MM.1S (cell line): ENCODE results near the gene TYMS.

Experiments used
- DNase-seq: peaks from one replicate; pipeline ENCODE4 v3.0.0-alpha.2; 2015
- H2AFZ ChIP-seq: fragments of 300-600 bp; sonication (generic); 2 replicates; pipeline ENCODE4 v1.6.0; 2016; ENCODE audit warnings: antibody characterized with exemption, low read length
- H3F3A ChIP-seq: fragments of 300-600 bp; sonication (generic); 2 replicates; pipeline ENCODE4 v1.6.1; 2016; ENCODE audit warnings: mild to moderate bottlenecking, antibody characterized with exemption, low read length, moderate library complexity, mixed read lengths; ENCODE audit not compliant: insufficient read depth
- H3K27ac ChIP-seq: fragments of 300-600 bp; sonication (generic); 2 replicates; pipeline ENCODE4 v1.5.1; 2016; ENCODE audit warnings: mild to moderate bottlenecking, low read length
- H3K27me3 ChIP-seq: fragments of 300-600 bp; sonication (generic); replicated peaks from 2 replicates; pipeline ENCODE4 v1.6.0; 2016; ENCODE audit warnings: low read length; ENCODE audit not compliant: insufficient read depth
- H3K36me3 ChIP-seq: fragments of 300-600 bp; sonication (generic); replicated peaks from 2 replicates; pipeline ENCODE4 v1.6.1; 2016; ENCODE audit warnings: mild to moderate bottlenecking, low read length, mixed read lengths; ENCODE audit not compliant: insufficient read depth
- H3K4me1 ChIP-seq: fragments of 300-600 bp; sonication (generic); 2 replicates; pipeline ENCODE4 v1.6.1; 2016; ENCODE audit warnings: low read length, mixed read lengths
- H3K4me2 ChIP-seq: fragments of 300-600 bp; sonication (generic); 2 replicates; pipeline ENCODE4 v1.6.0; 2016; ENCODE audit warnings: low read depth, low read length
- H3K4me3 ChIP-seq: fragments of 300-600 bp; sonication (generic); 2 replicates; pipeline ENCODE4 v1.5.1; 2016; ENCODE audit warnings: low read length, mixed read lengths
- H3K79me2 ChIP-seq: fragments of 300-600 bp; sonication (generic); 2 replicates; pipeline ENCODE4 v1.6.1; 2016; ENCODE audit warnings: mixed run types, low read length, mixed read lengths
- H3K9ac ChIP-seq: fragments of 300-600 bp; sonication (generic); 2 replicates; pipeline ENCODE4 v1.6.1; 2016; ENCODE audit warnings: low read length, mixed read lengths
- H3K9me2 ChIP-seq: fragments of 300-600 bp; sonication (generic); replicated peaks from 2 replicates; pipeline ENCODE4 v1.6.1; 2016; ENCODE audit warnings: mild to moderate bottlenecking, low read length, mixed read lengths; ENCODE audit not compliant: insufficient read depth
- H3K9me3 ChIP-seq: fragments of 300-600 bp; sonication (generic); replicated peaks from 2 replicates; pipeline ENCODE4 v1.6.1; 2016; ENCODE audit warnings: mild to moderate bottlenecking, low read length, mixed read lengths; ENCODE audit not compliant: insufficient read depth
- H4K20me1 ChIP-seq: fragments of 300-600 bp; sonication (generic); 2 replicates; pipeline ENCODE4 v1.6.1; 2016; ENCODE audit warnings: mild to moderate bottlenecking, low read length, moderate library complexity, mixed read lengths; ENCODE audit not compliant: insufficient read depth
- EZH2 ChIP-seq: fragments of 300-600 bp; sonication (generic); optimal IDR thresholded peaks from 2 replicates; pipeline ENCODE3; 2017; ENCODE audit warnings: low read depth, mild to moderate bottlenecking, antibody characterized with exemption, low read length, mixed read lengths
- EZH2phosphoT487 ChIP-seq: fragments of 300-600 bp; sonication (generic); IDR thresholded peaks from 2 replicates; pipeline ENCODE4 v1.6.1; 2018; ENCODE audit warnings: antibody characterized with exemption, low read length
- TF ChIP-seq, protein P1 (sequence below): fragments of 300-600 bp; sonication (generic); IDR thresholded peaks from 2 replicates; pipeline ENCODE4 v1.5.1; 2016; ENCODE audit warnings: antibody characterized with exemption, low read length, mixed read lengths

The TYMS gene

DNA sequence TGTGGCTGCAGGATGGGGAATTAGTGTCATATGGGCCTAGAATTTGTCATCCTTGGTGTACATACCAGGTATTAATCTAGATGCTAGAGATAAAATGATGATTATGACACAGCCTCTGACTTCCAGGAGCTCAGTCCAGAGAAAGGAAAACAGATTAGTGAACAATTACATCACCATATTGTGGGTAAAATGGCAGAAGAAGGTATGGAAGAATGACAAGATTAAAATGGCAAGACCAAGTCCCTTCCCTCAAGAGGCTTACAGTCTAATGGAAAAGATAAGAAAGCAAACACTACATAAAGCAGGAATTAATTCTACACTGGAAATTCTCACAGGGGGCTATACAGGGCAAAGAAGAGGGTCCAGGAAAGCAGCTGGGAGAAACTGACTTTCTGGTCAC lies 25.9 kb upstream of the TYMS start:
- H4K20me1 ChIP-seq: no peaks in the 10 kb centered on the region
- no peaks in the 10 kb centered on the region for H3F3A ChIP-seq
- no peak overlapping the region for H3K4me3 ChIP-seq
- no peaks in the 10 kb centered on the region for H3K27me3 ChIP-seq
- H3K79me2 ChIP-seq: no peaks in the 10 kb centered on the region
- no peak overlapping the region for H3K27ac ChIP-seq
- H3K4me1 ChIP-seq: no peaks in the 10 kb centered on the region
- no peaks in the 10 kb centered on the region for H3K9me3 ChIP-seq
- no peak overlapping the region for H3K4me2 ChIP-seq
- H3K9ac ChIP-seq: no peak overlapping the region
- no peaks in the 10 kb centered on the region for H3K36me3 ChIP-seq
- TF ChIP-seq EZH2 (no peak), EZH2phosphoT487 (no peak)
- TF ChIP-seq, protein P1, sequence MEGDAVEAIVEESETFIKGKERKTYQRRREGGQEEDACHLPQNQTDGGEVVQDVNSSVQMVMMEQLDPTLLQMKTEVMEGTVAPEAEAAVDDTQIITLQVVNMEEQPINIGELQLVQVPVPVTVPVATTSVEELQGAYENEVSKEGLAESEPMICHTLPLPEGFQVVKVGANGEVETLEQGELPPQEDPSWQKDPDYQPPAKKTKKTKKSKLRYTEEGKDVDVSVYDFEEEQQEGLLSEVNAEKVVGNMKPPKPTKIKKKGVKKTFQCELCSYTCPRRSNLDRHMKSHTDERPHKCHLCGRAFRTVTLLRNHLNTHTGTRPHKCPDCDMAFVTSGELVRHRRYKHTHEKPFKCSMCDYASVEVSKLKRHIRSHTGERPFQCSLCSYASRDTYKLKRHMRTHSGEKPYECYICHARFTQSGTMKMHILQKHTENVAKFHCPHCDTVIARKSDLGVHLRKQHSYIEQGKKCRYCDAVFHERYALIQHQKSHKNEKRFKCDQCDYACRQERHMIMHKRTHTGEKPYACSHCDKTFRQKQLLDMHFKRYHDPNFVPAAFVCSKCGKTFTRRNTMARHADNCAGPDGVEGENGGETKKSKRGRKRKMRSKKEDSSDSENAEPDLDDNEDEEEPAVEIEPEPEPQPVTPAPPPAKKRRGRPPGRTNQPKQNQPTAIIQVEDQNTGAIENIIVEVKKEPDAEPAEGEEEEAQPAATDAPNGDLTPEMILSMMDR: no peak
- DNase-seq: no peak
- H2AFZ ChIP-seq: no peak overlapping the region
- no peaks in the 10 kb centered on the region for H3K9me2 ChIP-seq

DNA sequence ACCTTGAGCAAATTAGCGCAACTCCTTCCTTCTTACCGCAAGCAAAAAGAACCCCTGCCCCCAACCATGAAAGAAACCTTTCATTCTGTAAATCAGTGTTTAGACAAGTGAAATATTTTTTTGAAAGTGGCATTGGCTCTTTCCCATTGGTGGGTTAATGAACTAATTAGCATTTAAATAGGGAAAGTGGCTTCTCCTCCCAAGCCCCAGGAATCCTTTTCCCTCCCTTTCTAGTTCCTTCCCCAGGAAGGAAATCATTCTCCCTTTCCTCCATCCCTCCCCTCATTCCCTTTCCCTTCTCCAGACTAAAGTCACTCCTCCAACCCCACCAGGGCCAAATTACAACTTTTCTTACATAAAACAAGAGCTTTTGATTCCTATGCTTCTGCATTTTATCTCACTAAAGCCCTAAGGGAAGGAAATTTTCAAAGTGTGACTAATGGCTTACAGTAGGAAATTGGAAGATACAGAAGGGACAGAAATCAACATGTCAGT lies 22.9 kb upstream of the TYMS start:
- Histone ChIP-seq H4K20me1 (no peaks in the 10 kb centered on the region), H3K4me3 (no peak overlapping the region), H3K79me2 (no peaks in the 10 kb centered on the region), H3F3A (no peaks in the 10 kb centered on the region), H3K36me3 (no peaks in the 10 kb centered on the region), H3K9me3 (no peaks in the 10 kb centered on the region), H3K27ac (no peak overlapping the region), H2AFZ (no peak overlapping the region), H3K9ac (no peak overlapping the region), H3K4me1 (no peaks in the 10 kb centered on the region), H3K27me3 (no peaks in the 10 kb centered on the region), H3K4me2 (no peak overlapping the region), H3K9me2 (no peaks in the 10 kb centered on the region)
- DNase-seq: no peak
- TF ChIP-seq EZH2phosphoT487: no peak
- no peak for TF ChIP-seq EZH2
- TF ChIP-seq, protein P1: no peak

DNA sequence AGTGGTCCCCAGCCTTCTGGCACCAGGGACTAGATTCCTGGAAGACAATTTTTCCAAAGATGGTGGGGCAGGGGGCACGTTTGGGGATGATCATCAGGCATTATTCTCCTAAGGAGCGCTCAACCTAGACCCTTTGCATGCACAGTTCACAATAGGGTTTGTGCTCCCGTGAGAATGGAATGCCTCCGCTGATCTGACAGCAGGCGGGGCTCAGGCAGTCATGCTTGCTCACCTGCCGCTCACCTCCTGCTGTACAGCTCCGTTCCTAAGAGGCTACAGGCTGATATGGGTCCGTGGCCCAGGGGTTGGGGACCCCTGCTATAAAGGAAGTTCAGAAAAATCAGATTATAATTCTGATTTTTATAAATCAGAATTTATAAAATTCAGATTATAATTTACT lies 22.3 kb upstream of the TYMS start:
- H3K4me2 ChIP-seq: no peak overlapping the region
- no peak overlapping the region for H3K27ac ChIP-seq
- H3K9me2 ChIP-seq: no peaks in the 10 kb centered on the region
- H2AFZ ChIP-seq: no peak overlapping the region
- no peaks in the 10 kb centered on the region for H3K36me3 ChIP-seq
- no peaks in the 10 kb centered on the region for H4K20me1 ChIP-seq
- no peak for TF ChIP-seq EZH2phosphoT487
- TF ChIP-seq EZH2: no peak
- TF ChIP-seq, protein P1: no peak
- no peaks in the 10 kb centered on the region for H3F3A ChIP-seq
- no peaks in the 10 kb centered on the region for H3K27me3 ChIP-seq
- no peak overlapping the region for H3K4me3 ChIP-seq
- no peaks in the 10 kb centered on the region for H3K9me3 ChIP-seq
- H3K4me1 ChIP-seq: no peaks in the 10 kb centered on the region
- no peak overlapping the region for H3K9ac ChIP-seq
- no peak for DNase-seq
- no peaks in the 10 kb centered on the region for H3K79me2 ChIP-seq
